NCI-H774 (cell line): ENCODE measurements around the gene RAB25.
A peak's percentile ranks its signal among the peaks of the same experiment; 100 is the strongest.
"Not testable (repeated sequence)": the region's sequence is repeated elsewhere in the genome, so short reads cannot be mapped to it uniquely, and the experiment has no call there.

ENCODE experiments used
- DNase-seq: peaks from one replicate; lab custom pipeline; 2025; lab: John Stamatoyannopoulos, UW

Gene RAB25

DNA sequence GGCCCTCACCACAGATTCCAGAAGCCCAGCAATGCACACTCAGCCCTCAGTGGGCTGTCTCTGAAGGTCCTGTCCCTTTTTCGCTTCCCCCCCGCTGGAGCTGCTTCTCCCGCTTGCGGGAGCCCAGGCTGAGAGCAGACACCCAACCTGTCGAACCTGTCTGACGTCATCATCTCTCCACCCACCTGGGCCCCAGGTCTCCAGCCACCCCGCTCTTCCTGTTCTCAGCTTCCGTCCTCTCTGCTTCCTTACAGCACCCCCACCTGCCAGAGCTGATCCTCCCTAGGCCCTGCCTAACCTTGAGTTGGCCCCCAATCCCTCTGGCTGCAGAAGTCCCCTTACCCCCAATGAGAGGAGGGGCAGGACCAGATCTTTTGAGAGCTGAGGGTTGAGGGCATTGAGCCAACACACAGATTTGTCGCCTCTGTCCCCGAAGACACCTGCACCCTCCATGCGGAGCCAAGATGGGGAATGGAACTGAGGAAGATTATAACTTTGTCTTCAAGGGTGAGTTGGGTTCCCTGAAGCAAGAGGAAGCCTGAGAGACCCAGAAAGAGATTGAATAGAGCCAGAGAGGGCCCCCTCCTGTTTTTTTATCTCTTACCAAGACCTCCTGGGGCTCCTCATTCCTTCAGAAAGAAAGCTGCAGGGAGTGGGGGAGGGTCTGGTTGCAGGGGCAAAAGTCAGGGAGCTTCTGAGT, at the start of gene RAB25:
TSS of gene RAB25 (plus strand) at position 224 of the 700 bp plus-strand sequence. CDS start at position 465, 241 bp downstream.
- DNase-seq: peak; percentile 87

- no peak for DNase-seq
Observed at GRCh38 chr1:156012051-156012817, 48.7 kb upstream of the RAB25 start.

DNA sequence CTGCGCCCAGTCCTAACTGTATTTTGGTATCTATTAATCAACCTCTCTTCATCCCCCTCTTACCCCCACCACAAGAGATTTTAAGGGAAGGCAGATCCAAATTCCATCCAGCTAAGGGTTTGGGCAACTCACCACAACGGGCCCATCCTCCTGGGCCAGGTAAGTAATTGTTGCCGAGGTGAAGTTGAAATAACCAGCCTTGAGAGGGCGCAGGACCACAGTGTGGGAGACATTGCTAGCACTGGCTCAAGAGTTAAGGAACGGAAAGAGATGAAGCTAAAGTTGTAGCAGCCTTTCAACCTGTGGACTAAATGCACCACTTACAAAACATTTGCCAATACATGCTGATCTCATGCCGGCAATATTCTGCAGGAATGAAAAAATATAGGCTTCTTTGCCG, 46.1 kb upstream of the RAB25 start:
- no peak for DNase-seq

DNA sequence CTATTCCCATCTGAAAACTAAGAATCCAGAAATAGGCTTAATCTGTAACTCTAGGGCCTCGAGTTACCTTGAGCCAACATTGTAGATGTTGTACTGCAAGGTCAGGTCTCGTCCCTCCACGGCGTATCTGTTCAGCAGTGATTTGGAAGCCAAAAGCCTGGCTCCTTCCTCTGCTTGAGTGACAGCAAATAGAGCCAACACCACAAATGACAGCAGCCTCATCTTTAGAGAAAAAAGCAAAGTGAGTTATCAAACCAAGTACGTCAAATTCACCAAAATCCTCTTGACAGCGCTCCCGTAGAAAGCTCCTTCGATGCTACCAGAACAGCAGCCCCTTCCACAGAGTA, 41.0 kb upstream of the RAB25 start:
- DNase-seq: no peak

GRCh38 chr1:156020293-156021092, 40.5 kb upstream of the RAB25 start, which contains the start of gene SSR2:
TSS of gene SSR2 (minus strand) at chr1:156020951. CDS start at chr1:156020167, 784 bp downstream.
- peak; percentile 95 for DNase-seq

- DNase-seq: no peak
Observed at GRCh38 chr1:156021093-156021428, 39.9 kb upstream of the RAB25 start.

- no peak for DNase-seq
Observed at GRCh38 chr1:156021954-156022353, 39.0 kb upstream of the RAB25 start.

DNA sequence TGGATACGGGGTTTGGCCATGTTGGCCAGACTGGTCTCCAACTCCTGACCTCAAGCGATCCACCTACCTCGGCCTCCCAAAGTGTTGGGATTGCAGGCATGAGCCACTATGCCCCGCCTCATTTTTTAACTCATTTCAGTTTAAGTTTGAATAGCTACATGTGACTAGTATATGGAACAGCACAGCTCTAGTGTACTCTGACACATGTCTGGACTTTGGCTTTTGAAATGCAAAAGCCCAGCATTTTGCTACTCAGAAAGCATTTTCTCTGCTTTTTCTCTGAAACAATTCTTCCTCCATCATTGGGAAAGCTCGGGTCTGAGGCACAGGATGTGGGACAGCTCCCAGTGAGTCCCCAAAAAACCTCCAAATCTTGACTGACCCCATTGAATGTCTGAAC, 36.2 kb upstream of the RAB25 start:
- no peak for DNase-seq

DNA sequence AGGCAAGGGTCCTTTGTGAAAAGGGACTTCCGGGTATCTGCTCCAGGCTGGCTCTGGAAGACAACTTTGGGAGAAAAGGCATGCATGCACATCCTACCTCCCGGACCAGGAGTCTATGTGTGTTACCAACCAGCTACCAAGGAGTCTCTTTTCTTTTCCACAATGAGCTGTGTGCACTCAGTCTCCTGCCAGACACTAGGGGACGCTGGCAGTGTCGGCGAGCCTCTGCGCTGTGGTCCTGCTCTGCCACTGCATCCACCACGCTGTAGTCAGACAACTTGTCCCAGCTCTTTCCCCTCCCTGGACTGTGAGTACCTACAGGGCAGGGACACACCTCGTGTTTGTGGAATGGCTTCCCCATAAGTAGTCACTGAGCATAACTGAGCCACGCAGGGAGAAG, 35.1 kb upstream of the RAB25 start:
- peak; percentile 46 for DNase-seq

- no peak for DNase-seq
Observed at GRCh38 chr1:156026588-156026987, 34.4 kb upstream of the RAB25 start.

DNA sequence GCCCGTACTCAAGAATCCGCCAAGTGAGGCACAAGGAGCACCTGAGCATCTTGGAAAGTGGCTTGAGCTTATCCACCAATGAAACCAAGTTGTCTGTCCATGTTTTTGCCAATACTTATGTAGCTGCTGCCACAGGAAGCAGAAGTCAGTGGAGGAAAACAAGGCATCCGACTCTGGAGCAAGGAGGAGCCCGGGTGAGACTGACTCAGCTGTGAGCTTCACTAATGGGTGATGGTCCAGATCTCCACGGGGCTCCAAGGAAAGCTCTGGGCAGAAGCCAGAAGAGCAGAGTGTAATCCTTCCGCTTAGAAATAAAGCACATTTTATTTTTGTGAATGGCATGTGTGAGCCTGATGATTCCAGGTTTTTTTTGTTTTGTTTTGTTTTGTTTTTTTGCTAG, 27.9 kb upstream of the RAB25 start:
- DNase-seq: no peak

DNA sequence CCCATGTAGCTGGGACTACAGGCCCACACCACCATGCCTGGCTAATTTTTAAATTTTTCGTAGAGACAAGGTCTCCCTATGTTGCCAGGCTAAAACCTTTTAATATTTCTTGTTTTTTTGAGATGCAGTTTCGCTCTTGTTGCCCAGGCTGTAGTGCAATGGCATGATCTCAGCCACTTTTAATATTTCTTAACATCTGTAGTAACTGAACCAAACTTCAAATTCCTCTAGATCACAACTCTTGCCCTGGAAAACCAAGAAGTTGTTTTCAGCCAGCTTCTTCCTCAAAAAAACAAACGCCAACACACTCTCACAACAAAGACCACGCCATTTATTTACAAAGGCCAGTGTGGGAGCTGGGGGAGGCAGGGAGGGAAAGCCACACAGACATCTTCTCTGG, 26.0 kb upstream of the RAB25 start:
- DNase-seq: not testable (repeated sequence)

DNA sequence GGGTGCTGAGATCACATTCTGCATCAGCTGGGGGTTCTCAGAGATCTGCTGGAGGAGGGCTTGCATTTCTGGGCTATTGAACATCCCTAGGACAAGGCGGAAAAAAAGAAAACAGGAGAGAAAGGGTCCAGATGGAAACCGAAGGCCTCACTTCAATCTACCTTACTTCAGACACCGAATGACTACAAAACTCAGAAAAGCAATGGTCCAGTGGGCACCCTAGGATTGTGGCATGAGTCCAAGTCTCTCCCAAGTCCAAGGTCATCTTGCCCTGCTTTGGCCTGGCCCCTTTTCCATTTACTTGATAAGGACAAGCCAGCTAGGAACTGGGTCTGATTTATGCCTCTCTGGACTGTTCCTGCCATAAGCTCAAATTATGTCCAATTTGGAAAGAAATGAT, 18.1 kb upstream of the RAB25 start:
- DNase-seq: no peak

DNA sequence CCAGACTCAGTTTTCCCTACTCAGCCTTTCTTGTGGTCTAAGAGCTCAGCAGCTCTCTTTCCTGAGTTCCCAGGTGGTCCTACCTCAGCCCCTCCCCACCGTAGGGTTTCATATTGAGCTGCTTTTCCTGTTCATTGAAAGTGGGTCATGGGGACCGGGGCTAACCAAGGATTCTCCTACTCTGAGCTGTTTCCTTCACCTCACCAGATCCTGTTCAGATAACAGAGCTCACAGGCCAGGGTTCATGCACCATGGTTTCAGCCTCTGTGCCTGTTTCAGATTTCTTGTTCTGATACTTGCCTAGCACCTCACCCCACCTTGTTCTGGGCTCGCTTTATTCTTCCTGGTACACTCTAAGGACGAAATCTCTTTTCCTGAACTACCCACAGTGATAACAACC, 15.9 kb upstream of the RAB25 start:
- no peak for DNase-seq

DNA sequence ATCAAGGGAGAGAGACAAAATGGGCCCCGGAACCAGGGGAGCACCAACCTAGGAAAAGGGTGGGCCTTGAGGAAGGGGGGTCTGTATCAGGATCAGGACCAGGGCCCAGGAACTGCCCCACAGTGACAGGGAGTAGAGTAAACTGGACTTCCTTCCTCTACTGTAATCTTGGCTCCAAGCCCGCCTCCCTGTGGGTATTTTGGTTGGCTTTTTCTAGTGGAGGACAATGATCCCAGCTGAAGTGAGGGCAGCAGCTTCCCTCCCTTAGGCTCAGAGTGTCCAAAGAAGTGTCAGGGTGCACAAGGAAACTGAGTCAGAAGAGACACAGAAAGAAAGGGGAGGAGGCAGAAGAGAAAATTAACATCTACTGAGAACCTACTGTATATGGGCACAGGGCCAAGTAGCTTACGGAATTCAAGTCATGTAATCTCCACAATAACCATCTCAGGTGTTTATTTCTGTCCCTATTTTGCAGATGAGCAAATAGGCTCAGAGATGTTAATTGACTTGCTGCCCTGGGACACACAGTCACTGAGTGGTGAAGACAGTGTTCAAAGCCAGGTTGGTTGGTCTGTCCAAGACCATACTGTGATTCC, 12.2 kb upstream of the RAB25 start:
- DNase-seq: no peak

DNA sequence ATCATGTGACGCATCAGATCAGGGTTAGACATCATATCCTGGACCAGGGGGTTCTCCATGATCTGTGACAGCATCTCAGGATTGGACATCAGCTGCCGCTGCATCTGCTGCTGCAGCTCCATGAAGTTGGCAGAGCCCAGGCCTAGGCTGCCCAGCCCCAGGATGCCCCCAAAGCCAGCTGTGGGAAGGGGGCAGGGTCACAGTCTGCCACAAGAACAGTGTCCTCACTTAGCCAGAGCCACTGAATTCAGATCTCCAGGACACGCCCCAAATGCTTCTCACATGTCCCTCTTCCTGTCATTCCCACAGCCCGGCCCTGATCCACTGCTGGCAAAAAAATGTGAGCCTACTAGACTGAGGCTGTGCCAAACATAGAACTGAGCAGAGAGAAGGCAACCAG, 10.6 kb upstream of the RAB25 start:
- DNase-seq: no peak

DNA sequence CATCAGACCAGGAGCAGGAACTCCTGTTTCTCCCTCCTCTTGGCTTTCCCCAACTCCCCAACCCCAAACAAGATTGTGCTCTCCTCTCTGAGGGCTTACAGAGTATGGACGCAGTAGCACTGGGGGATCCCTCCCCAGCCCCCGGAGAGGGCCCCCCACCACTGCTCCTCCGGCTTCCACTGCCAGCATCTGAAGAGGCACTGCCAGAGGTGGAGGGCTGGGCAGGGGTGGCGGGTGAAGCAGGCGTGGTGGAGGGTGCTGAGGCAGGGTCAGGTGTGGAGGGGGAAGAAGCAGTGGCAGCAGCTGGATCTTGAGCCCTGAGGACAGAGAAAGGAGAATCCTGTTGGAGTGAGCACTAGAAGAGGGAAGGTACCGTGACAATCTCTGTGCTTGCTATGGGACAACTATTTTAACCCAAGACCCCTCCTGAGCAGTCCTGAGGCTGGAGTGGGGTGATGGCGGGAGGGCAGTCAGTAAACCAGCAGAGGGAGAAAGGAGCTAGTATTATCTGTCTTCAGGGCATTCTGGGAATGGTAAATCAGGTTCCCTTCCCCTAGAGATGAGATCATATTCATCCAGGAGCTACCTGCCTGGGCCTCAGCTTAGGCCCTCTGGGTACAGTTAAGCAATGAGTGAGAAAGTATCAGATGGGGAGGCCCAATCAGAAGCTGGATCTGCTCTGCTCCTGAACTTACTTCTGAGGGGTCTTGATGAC, 9.8 kb upstream of the RAB25 start:
- DNase-seq: no peak

DNA sequence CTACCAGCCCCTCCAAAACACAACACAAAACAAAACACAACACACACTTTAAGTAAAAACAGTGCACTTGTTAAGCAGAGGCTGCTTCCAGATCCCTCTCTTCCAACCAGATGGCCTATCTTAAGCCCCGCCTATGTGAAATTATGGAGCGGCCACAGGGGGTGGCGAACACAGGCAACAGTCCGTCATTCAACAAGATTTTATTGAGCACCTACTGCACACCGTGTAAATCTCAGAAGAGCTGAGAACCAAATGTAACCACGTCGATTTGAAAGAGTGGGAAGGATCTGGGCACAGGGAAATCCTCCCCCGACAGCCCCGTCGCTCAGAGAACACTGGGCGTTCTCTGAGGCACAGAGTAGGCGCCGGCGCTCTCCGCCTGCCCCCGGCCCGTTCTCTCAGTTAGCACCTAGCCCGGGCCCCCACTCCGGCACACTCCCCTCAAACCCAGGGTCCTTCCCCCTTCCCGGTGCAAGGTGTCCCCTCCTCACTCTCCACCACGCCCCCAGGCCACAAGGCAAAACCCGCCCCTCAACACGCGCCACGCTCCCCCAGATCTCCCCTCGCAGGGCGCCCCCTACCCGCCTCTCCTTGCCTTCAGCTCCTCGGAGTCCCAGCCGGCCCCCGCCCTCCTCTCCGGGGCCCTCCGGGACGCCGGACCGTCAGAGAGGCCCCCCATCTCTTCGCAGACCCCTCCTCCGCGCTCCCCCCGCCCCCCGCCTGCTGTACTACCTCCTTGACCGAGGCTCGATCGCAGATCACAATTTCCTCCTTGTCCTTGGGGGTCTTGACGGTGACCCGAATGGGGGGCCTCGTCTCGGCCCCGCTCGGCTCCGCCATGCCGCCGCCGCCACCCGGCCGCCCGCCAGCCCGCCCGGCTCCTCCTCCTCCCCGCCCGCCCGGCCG, 7.8 kb upstream of the RAB25 start:
- DNase-seq: peak; percentile 27

DNA sequence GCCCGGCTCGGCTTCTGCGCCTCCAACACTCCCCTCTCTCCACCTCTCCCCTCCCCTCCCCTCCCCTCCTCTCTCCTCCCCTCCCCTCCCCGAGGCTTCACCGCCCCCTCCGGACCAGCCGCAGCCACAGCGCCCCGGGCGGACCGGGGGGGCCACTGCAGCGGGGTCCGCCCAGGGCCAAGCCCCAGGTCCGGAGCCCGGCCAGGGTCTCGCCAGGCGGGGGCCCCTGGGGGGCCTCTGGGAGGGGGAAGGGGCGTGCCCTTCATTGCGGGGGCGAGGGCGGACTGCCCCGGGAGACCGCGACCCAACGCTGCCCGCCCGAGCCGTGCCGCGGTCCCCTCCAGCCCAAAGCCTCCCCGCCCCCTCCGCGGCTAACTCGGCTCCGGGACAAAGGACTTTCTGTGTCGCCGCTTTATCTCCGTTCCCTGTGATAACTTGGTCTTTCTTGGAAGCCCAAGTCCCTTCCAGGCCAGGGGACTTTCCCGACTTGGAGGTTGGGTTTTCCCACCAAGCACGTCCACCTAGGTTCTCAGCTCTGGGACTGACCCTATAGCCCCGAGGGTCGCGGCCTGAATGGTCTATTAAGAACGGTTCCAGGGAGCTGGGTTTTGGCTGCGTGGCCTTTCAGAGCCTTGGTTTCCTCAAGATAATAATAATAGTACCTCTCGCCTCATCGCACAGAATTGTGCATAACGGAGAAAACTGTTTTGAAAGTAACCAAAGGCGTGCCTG, 7.0 kb upstream of the RAB25 start, which contains the start of gene UBQLN4:
TSS of gene UBQLN4 (minus strand) at position 31 of the 732 bp plus-strand sequence. CDS start 97 bp downstream, outside the sequence.
- DNase-seq: peak; percentile 89
